ENCODE data around the gene MAN1C1. TPM values are rescaled to one million over a fixed set of nuclear protein-coding genes. Genes with fewer than 3 reads are reported as not detected.

Gene MAN1C1
- total RNA-seq, 2 donors from 2014 or later = 22.8 to 34.4 TPM

GRCh38 chr1:25622531-25622930 is 5.9 kb downstream of the MAN1C1 start:
- no peak for DNase-seq (ENCODE audit: low spot score)
- Histone ChIP-seq H3K27ac (no peak overlapping the region), H3K27me3 (replicated peaks; ENCODE audit: insufficient read depth) (no peaks in the 10 kb centered on the region), H3K36me3 (no peaks in the 10 kb centered on the region), H3K9me3 (no peaks in the 10 kb centered on the region), H3K4me1 (replicated peaks) (peaks cover 11% of the 10 kb centered on the region), H3K4me3 (no peak overlapping the region)
- TF ChIP-seq POLR2AphosphoS5 (IDR thresholded peaks at IDR 0.05) = no peak
- TF ChIP-seq CTCF (IDR thresholded peaks at IDR 0.05) = peak in 1 of 4 experiments; percentile 4
- WGBS = 81% methylated on average over 6 of the region's 6 CpGs
- intact Hi-C loops (cut with DNase I) = loop anchor here (5.0 kb wide), 1 partner anchor 35 kb away; no protein-coding TSS in a partner anchor

- intact Hi-C loops (cut with DNase I) = loop anchor here (5.0 kb wide), 1 partner anchor 34 kb away; no protein-coding TSS in a partner anchor
- no peak for DNase-seq (ENCODE audit: low spot score)
- H3K4me3 ChIP-seq = no peak overlapping the region
- no peaks in the 10 kb centered on the region for H3K36me3 ChIP-seq
- H3K4me1 ChIP-seq (replicated peaks) = peaks cover 11% of the 10 kb centered on the region
- H3K9me3 ChIP-seq = no peaks in the 10 kb centered on the region
- H3K27me3 ChIP-seq (replicated peaks; ENCODE audit: insufficient read depth) = no peaks in the 10 kb centered on the region
- no peak overlapping the region for H3K27ac ChIP-seq
- TF ChIP-seq POLR2A (IDR thresholded peaks at IDR 0.05) = no peak
- 81% methylated on average over 4 of the region's 4 CpGs for WGBS
Measured at GRCh38 chr1:25623007-25623406, 6.4 kb downstream of the MAN1C1 start.

GRCh38 chr1:25623731-25624130 is 7.1 kb downstream of the MAN1C1 start:
- Histone ChIP-seq H3K4me3 (no peak overlapping the region), H3K4me1 (replicated peaks) (peaks cover 11% of the 10 kb centered on the region), H3K36me3 (no peaks in the 10 kb centered on the region), H3K27ac (no peak overlapping the region), H3K27me3 (replicated peaks; ENCODE audit: insufficient read depth) (no peaks in the 10 kb centered on the region), H3K9me3 (no peaks in the 10 kb centered on the region)
- TF ChIP-seq POLR2A (IDR thresholded peaks at IDR 0.05) (no peak), CTCF (IDR thresholded peaks at IDR 0.05) (no peak), POLR2AphosphoS5 (IDR thresholded peaks at IDR 0.05) (no peak)
- intact Hi-C loops (cut with DNase I) = loop anchor here (5.0 kb wide), 1 partner anchor 34 kb away; no protein-coding TSS in a partner anchor
- whole genome bisulfite sequencing = 80% methylated on average over 4 of the region's 4 CpGs
- DNase-seq (ENCODE audit: low spot score) = no peak

GRCh38 chr1:25624156-25624555 is 7.6 kb downstream of the MAN1C1 start:
- Histone ChIP-seq H3K4me3 (no peak overlapping the region), H3K4me1 (replicated peaks) (peaks cover 11% of the 10 kb centered on the region), H3K36me3 (no peaks in the 10 kb centered on the region), H3K27me3 (replicated peaks; ENCODE audit: insufficient read depth) (no peaks in the 10 kb centered on the region), H3K9me3 (no peaks in the 10 kb centered on the region), H3K27ac (no peak overlapping the region)
- no peak for TF ChIP-seq POLR2AphosphoS5 (IDR thresholded peaks at IDR 0.05)
- no peak for TF ChIP-seq POLR2A (IDR thresholded peaks at IDR 0.05)
- no peak for TF ChIP-seq CTCF (IDR thresholded peaks at IDR 0.05)
- intact Hi-C loops (cut with DNase I) = loop anchor here (5.0 kb wide), 1 partner anchor 33 kb away; no protein-coding TSS in a partner anchor
- no peak for DNase-seq (ENCODE audit: low spot score)
- 77% methylated on average over 3 of the region's 3 CpGs for WGBS

GRCh38 chr1:25624604-25625003 is 8.0 kb downstream of the MAN1C1 start:
- H3K27ac ChIP-seq = no peak overlapping the region
- no peak for DNase-seq (ENCODE audit: low spot score)
- TF ChIP-seq CTCF (IDR thresholded peaks at IDR 0.05) = no peak
- no peak for TF ChIP-seq POLR2AphosphoS5 (IDR thresholded peaks at IDR 0.05)
- no peak for TF ChIP-seq POLR2A (IDR thresholded peaks at IDR 0.05)
- no peaks in the 10 kb centered on the region for H3K27me3 ChIP-seq (replicated peaks; ENCODE audit: insufficient read depth)
- peaks cover 8% of the 10 kb centered on the region for H3K4me1 ChIP-seq (replicated peaks)
- WGBS = 88% methylated on average over 5 of the region's 5 CpGs
- no peaks in the 10 kb centered on the region for H3K9me3 ChIP-seq
- intact Hi-C loops (cut with DNase I) = loop anchor here (5.0 kb wide), 1 partner anchor 33 kb away; no protein-coding TSS in a partner anchor
- H3K36me3 ChIP-seq = no peaks in the 10 kb centered on the region
- H3K4me3 ChIP-seq = no peak overlapping the region
